Endothelial cell of umbilical vein (primary cell): Measurements from ENCODE around the gene SLC5A12. TPM values are rescaled to one million over a fixed set of nuclear protein-coding genes. Genes with fewer than 3 reads are reported as not detected.

Source experiments
- BruUV-seq: library from RNA; stranded (reverse); fragments of 400-500 nt; replicated peaks from 2 replicates; lab custom pipeline; 2021; lab: Mats Ljungman, UMichigan
- CTCF ChIA-PET: fragments of 300-600, 350-600 bp; sonication (Branson Sonifier 250); formaldehyde crosslinking; loops from one replicate; lab custom pipeline; 2021; ENCODE audit warnings: antibody characterized with exemption, inconsistent platforms; lab: Charles Lee
- POLR2A ChIA-PET: fragments of 300-600, 350-600 bp; sonication (Branson Sonifier 250); formaldehyde crosslinking; loops from one replicate; lab custom pipeline; 2021; ENCODE audit warnings: antibody characterized with exemption, inconsistent platforms; lab: Charles Lee
- DNase-seq: peaks from one replicate; pipeline ENCODE4 v3.0.0-alpha.2; 2011; ENCODE audit warnings: low read depth, low spot score
- FAIRE-seq: peaks from 2 replicates; lab custom pipeline; 2011; peaks lifted over from hg19 to GRCh38; lab: Jason Lieb, UNC
- H2AFZ ChIP-seq: 2 replicates; pipeline ENCODE4 v1.6.0; 2012; ENCODE audit warnings: low read depth, low read length, control low read depth, inconsistent platforms
- H3K27ac ChIP-seq: 2 replicates; pipeline ENCODE4 v1.5.1; 2011; ENCODE audit warnings: low read depth, mild to moderate bottlenecking, control low read depth, low read length, moderate library complexity; ENCODE audit not compliant: insufficient read depth
- H3K27me3 ChIP-seq, 2 experiments: 2 replicates each; pipeline versions ENCODE4 v1.6.0 to v1.6.1; 2011; ENCODE audit warnings: low read length in 2 of 2, mixed read lengths in 1 of 2; ENCODE audit not compliant: control insufficient read depth in 2 of 2, insufficient read depth in 2 of 2
- H3K36me3 ChIP-seq, 2 experiments: 2 replicates in 1 of 2; 3 replicates in 1 of 2; pipeline ENCODE4 v1.5.1; 2011; ENCODE audit warnings: low read length in 2 of 2, mild to moderate bottlenecking in 1 of 2, moderate library complexity in 1 of 2; ENCODE audit not compliant: control insufficient read depth in 2 of 2, insufficient read depth in 2 of 2; ENCODE audit errors: extremely low read depth in 1 of 2
- H3K4me1 ChIP-seq: 3 replicates; pipeline ENCODE4 v1.5.1; 2011; ENCODE audit warnings: mild to moderate bottlenecking, low read length; ENCODE audit not compliant: control insufficient read depth, insufficient read depth; ENCODE audit errors: extremely low read depth
- H3K4me2 ChIP-seq: 2 replicates; pipeline ENCODE4 v1.6.1; 2011; ENCODE audit warnings: low read length, control low read depth, mixed read lengths; ENCODE audit not compliant: insufficient read depth
- H3K4me3 ChIP-seq, 3 experiments: fragments of 200-600 bp in 1 of 3; sonication (generic), shearing (Covaris generic) in 1 of 3; replicated peaks in 1 of 3; 2 replicates each; pipeline ENCODE4 v1.5.1; 2011 to 2016; ENCODE audit warnings: control low read depth in 3 of 3, low read length in 3 of 3, mild to moderate bottlenecking in 2 of 3, inconsistent platforms in 1 of 3, low read depth in 1 of 3, moderate library complexity in 1 of 3; ENCODE audit not compliant: insufficient read depth in 1 of 3
- H3K79me2 ChIP-seq: 2 replicates; pipeline ENCODE4 v1.6.0; 2012; ENCODE audit warnings: low read length, inconsistent platforms; ENCODE audit not compliant: control insufficient read depth, insufficient read depth
- H3K9ac ChIP-seq: replicated peaks from 2 replicates; pipeline ENCODE3; 2011; ENCODE audit warnings: low read length, control low read depth; ENCODE audit not compliant: insufficient read depth; ENCODE audit errors: extremely low read depth
- H3K9me1 ChIP-seq: replicated peaks from 3 replicates; pipeline ENCODE4 v1.6.0; 2011; ENCODE audit warnings: mild to moderate bottlenecking, low read length; ENCODE audit not compliant: control insufficient read depth, insufficient read depth; ENCODE audit errors: extremely low read depth
- H3K9me3 ChIP-seq: replicated peaks from 2 replicates; pipeline ENCODE4 v1.5.1; 2012; ENCODE audit warnings: low read length, inconsistent platforms; ENCODE audit not compliant: control insufficient read depth, insufficient read depth
- H4K20me1 ChIP-seq: replicated peaks from 2 replicates; pipeline ENCODE3; 2011; ENCODE audit warnings: mild to moderate bottlenecking, low read length; ENCODE audit not compliant: control insufficient read depth, insufficient read depth; ENCODE audit errors: extremely low read depth
- EZH2 ChIP-seq: IDR thresholded peaks from 2 replicates; pipeline ENCODE4 v1.6.1; 2012; ENCODE audit warnings: borderline replicate concordance, low read depth, mild to moderate bottlenecking, moderate library complexity, low read length, inconsistent platforms; ENCODE audit not compliant: severe bottlenecking
- FOS ChIP-seq: IDR thresholded peaks from 2 replicates; pipeline ENCODE4 v1.6.1; 2011; ENCODE audit warnings: mild to moderate bottlenecking, low read length, moderate library complexity, borderline replicate concordance; ENCODE audit not compliant: insufficient read depth
- GATA2 ChIP-seq: IDR thresholded peaks from 2 replicates; pipeline ENCODE4 v1.7.0; 2011; ENCODE audit warnings: low read depth, mild to moderate bottlenecking, moderate library complexity, mixed read lengths, low read length; ENCODE audit not compliant: insufficient read length, insufficient read depth
- JUN ChIP-seq: IDR thresholded peaks from 2 replicates; pipeline ENCODE4 v1.6.1; 2011; ENCODE audit warnings: borderline replicate concordance, low read depth; ENCODE audit not compliant: insufficient read length, insufficient read depth
- MYC ChIP-seq: IDR thresholded peaks from one replicate; pipeline ENCODE4 v1.6.1; 2011; ENCODE audit warnings: mild to moderate bottlenecking, low read depth, low read length
- POLR2A ChIP-seq: IDR thresholded peaks from 2 replicates; pipeline ENCODE4 v1.6.1; 2012; ENCODE audit warnings: low read depth, mild to moderate bottlenecking, control low read depth, low read length
- POLR2AphosphoS5 ChIP-seq: IDR thresholded peaks from 2 replicates; pipeline ENCODE4 v1.6.1; 2012; ENCODE audit warnings: low read depth, mild to moderate bottlenecking, control low read depth, low read length, moderate library complexity; ENCODE audit not compliant: insufficient read depth
- dilution Hi-C: fragments of 300-500 bp; cut with MboI; formaldehyde crosslinking; loops from one replicate; pipeline ENCODE4 v1.15.0; 2019; ENCODE audit warnings: low sequenced_read_pairs; ENCODE audit not compliant: extremely low pct_ligation_motif_present
- intact Hi-C: fragments of 100-400 bp; cut with micrococcal nuclease; formaldehyde crosslinking; loops from one replicate; pipeline ENCODE4 v1.10.0; 2022
- polyA plus RNA-seq, 4 experiments: library from polyadenylated mRNA; depleted of rRNA in 3 of 4; stranded (reverse) in 3 of 4; unstranded in 1 of 4; fragments of >200 nt; gene quantifications; 2 replicates each; pipeline versions ENCODE4 v1.2.1 to v1.2.3, GENCODE V29; 2011 to 2012; ENCODE audit warnings: missing spikeins in 1 of 4
- total RNA-seq: library from RNA; stranded (reverse); gene quantifications from 2 replicates; pipeline ENCODE4 v1.2.3, GENCODE V29; 2021
- TF ChIP-seq, protein P1 (sequence below), 2 donors: IDR thresholded peaks; 1 replicate in 1 of 2; 2 replicates in 1 of 2; pipeline ENCODE4 v1.5.1; 2011; ENCODE audit warnings: low read length in 2 of 2, mild to moderate bottlenecking in 2 of 2, moderate library complexity in 2 of 2, control low read depth in 1 of 2, inconsistent platforms in 1 of 2, low read depth in 1 of 2; ENCODE audit not compliant: insufficient read depth in 1 of 2; ENCODE audit errors: extremely low read depth in 1 of 2
- TF ChIP-seq, protein P2 (sequence below): IDR thresholded peaks from 2 replicates; pipeline ENCODE4 v1.6.1; 2011; ENCODE audit not compliant: insufficient read depth, insufficient read length

The SLC5A12 gene
- total and polyA plus RNA-seq, 2 donors (not counting 3 experiments of a cell fraction or from before 2014, with no cell fraction given) = not detected

DNA sequence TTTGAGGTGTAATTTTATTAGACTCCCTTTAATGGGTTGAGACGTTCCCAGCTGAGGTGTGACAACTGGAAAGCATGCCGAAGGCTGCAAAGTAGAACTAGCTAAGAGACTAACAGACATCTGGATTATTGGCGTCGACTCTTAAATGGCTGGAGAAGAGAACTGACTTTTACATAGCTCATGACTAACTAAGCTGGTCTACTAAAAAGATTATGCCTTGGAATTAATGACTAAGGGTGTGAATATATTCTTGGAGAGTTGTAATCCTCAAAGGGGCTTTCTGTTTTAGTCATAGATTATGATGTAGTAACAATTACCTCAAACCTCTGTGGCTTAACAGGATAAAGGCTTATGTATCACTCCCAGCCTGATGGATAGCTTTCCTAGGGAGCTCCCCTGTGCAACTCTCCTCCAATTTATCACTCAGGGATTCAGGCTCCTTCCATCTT lies 39.5 kb upstream of the SLC5A12 start:
- POLR2A ChIA-PET = no interaction called here
- no TSS peak for BruUV-seq
- FAIRE-seq (no peak), DNase-seq (no peak)
- Histone ChIP-seq H3K9me3 (no peaks in the 10 kb centered on the region), H3K79me2 (no peaks in the 10 kb centered on the region), H3K4me2 (no peak overlapping the region), H3K36me3 (no peaks in the 10 kb centered on the region), H3K9ac (no peak overlapping the region), H4K20me1 (no peaks in the 10 kb centered on the region), H3K4me3 (no peak overlapping the region), H3K27ac (no peak overlapping the region), H3K4me1 (no peaks in the 10 kb centered on the region), H3K27me3 (no peaks in the 10 kb centered on the region), H2AFZ (no peak overlapping the region), H3K9me1 (no peaks in the 10 kb centered on the region)
- intact Hi-C loops (no loop called here), dilution Hi-C loops (no loop called here)
- CTCF ChIA-PET = interaction anchor here (0.9 to 1.2 kb wide), 2 partner anchors 10 to 397 kb away, joined by 3 read pairs; no protein-coding TSS in a partner anchor
- TF ChIP-seq POLR2A (no peak), FOS (no peak), GATA2 (no peak), MYC (no peak), POLR2AphosphoS5 (no peak), EZH2 (no peak), JUN (no peak)
- TF ChIP-seq, protein P1, sequence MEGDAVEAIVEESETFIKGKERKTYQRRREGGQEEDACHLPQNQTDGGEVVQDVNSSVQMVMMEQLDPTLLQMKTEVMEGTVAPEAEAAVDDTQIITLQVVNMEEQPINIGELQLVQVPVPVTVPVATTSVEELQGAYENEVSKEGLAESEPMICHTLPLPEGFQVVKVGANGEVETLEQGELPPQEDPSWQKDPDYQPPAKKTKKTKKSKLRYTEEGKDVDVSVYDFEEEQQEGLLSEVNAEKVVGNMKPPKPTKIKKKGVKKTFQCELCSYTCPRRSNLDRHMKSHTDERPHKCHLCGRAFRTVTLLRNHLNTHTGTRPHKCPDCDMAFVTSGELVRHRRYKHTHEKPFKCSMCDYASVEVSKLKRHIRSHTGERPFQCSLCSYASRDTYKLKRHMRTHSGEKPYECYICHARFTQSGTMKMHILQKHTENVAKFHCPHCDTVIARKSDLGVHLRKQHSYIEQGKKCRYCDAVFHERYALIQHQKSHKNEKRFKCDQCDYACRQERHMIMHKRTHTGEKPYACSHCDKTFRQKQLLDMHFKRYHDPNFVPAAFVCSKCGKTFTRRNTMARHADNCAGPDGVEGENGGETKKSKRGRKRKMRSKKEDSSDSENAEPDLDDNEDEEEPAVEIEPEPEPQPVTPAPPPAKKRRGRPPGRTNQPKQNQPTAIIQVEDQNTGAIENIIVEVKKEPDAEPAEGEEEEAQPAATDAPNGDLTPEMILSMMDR (IDR thresholded peaks at IDR 0.05; ENCODE audit: extremely low read depth in 1 of 2, insufficient read depth in 1 of 2, low read depth in 1 of 2, low read length in 2 of 2) = no peak
- TF ChIP-seq, protein P2, sequence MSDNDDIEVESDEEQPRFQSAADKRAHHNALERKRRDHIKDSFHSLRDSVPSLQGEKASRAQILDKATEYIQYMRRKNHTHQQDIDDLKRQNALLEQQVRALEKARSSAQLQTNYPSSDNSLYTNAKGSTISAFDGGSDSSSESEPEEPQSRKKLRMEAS = no peak
